Stimulated activated CD8-positive, alpha-beta memory T cell treated with anti-CD3 and anti-CD28 coated beads, Interleukin-7, amount 100 ng/mL, for 4 hours (primary cell): ENCODE data around the gene CELF4.

Source experiments
- DNase-seq, 2 donors: peaks; one replicate each; pipeline ENCODE4 v3.0.0-alpha.2; 2020; ENCODE audit warnings: low read depth in 2 of 2

Gene CELF4

GRCh38 chr18:37318360-37319355, 246.9 kb downstream of the CELF4 start:
- DNase-seq = no peak

GRCh38 chr18:37317486-37317885, 248.1 kb downstream of the CELF4 start:
- no peak for DNase-seq

- DNase-seq = no peak
These were observed 249.1 kb downstream of the CELF4 start for GRCh38 chr18:37316468-37316867.

- no peak for DNase-seq
These were observed 249.7 kb downstream of the CELF4 start for GRCh38 chr18:37315935-37316334.

- no peak for DNase-seq
These were observed 251.1 kb downstream of the CELF4 start for GRCh38 chr18:37314534-37314933.

GRCh38 chr18:37313624-37314023, 252.0 kb downstream of the CELF4 start:
- DNase-seq = no peak

GRCh38 chr18:37309861-37310260, 255.7 kb downstream of the CELF4 start:
- DNase-seq = no peak

- no peak for DNase-seq
These were observed 256.5 kb downstream of the CELF4 start for GRCh38 chr18:37309059-37309458.

- no peak for DNase-seq
These were observed 258.4 kb downstream of the CELF4 start for GRCh38 chr18:37307181-37307580.

- no peak for DNase-seq
These were observed 259.2 kb downstream of the CELF4 start for GRCh38 chr18:37306432-37306831.

- no peak for DNase-seq
These were observed 260.5 kb downstream of the CELF4 start for GRCh38 chr18:37305066-37305465.

GRCh38 chr18:37304012-37304680, 261.5 kb downstream of the CELF4 start:
- DNase-seq = no peak

- DNase-seq = no peak
These were observed 262.6 kb downstream of the CELF4 start for GRCh38 chr18:37303009-37303408.

GRCh38 chr18:37302519-37302918, 263.1 kb downstream of the CELF4 start:
- no peak for DNase-seq

- DNase-seq = no peak
These were observed 265.9 kb downstream of the CELF4 start for GRCh38 chr18:37299471-37300304.

- DNase-seq = no peak
These were observed 266.8 kb downstream of the CELF4 start for GRCh38 chr18:37298816-37299215.

- DNase-seq = no peak
These were observed 268.5 kb downstream of the CELF4 start for GRCh38 chr18:37297106-37297505.

GRCh38 chr18:37294951-37295350, 270.6 kb downstream of the CELF4 start:
- DNase-seq = no peak

GRCh38 chr18:37293359-37293758, 272.2 kb downstream of the CELF4 start:
- no peak for DNase-seq

GRCh38 chr18:37289423-37289822, 276.2 kb downstream of the CELF4 start:
- no peak for DNase-seq

GRCh38 chr18:37287601-37288000, 278.0 kb downstream of the CELF4 start:
- DNase-seq = no peak

GRCh38 chr18:37286801-37287200, 278.8 kb downstream of the CELF4 start:
- no peak for DNase-seq
